GM12875 (cell line): ENCODE data around the gene UBR3.
A peak's percentile ranks its signal among the peaks of the same experiment; 100 is the strongest.

ENCODE experiments used
- H3K4me3 ChIP-seq: one replicate; pipeline ENCODE4 v1.5.1; 2011; ENCODE audit warnings: low read depth, low read length, control low read depth
- CTCF ChIP-seq: IDR thresholded peaks from 2 replicates; pipeline ENCODE4 v1.5.1; 2011; ENCODE audit warnings: low read depth, mild to moderate bottlenecking, control low read depth, inconsistent platforms, low read length, moderate library complexity, borderline replicate concordance; ENCODE audit not compliant: insufficient read depth

The UBR3 gene, protein sequence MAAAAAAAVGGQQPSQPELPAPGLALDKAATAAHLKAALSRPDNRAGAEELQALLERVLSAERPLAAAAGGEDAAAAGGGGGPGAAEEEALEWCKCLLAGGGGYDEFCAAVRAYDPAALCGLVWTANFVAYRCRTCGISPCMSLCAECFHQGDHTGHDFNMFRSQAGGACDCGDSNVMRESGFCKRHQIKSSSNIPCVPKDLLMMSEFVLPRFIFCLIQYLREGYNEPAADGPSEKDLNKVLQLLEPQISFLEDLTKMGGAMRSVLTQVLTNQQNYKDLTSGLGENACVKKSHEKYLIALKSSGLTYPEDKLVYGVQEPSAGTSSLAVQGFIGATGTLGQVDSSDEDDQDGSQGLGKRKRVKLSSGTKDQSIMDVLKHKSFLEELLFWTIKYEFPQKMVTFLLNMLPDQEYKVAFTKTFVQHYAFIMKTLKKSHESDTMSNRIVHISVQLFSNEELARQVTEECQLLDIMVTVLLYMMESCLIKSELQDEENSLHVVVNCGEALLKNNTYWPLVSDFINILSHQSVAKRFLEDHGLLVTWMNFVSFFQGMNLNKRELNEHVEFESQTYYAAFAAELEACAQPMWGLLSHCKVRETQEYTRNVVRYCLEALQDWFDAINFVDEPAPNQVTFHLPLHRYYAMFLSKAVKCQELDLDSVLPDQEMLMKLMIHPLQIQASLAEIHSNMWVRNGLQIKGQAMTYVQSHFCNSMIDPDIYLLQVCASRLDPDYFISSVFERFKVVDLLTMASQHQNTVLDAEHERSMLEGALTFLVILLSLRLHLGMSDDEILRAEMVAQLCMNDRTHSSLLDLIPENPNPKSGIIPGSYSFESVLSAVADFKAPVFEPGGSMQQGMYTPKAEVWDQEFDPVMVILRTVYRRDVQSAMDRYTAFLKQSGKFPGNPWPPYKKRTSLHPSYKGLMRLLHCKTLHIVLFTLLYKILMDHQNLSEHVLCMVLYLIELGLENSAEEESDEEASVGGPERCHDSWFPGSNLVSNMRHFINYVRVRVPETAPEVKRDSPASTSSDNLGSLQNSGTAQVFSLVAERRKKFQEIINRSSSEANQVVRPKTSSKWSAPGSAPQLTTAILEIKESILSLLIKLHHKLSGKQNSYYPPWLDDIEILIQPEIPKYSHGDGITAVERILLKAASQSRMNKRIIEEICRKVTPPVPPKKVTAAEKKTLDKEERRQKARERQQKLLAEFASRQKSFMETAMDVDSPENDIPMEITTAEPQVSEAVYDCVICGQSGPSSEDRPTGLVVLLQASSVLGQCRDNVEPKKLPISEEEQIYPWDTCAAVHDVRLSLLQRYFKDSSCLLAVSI (N-terminal part only)

DNA sequence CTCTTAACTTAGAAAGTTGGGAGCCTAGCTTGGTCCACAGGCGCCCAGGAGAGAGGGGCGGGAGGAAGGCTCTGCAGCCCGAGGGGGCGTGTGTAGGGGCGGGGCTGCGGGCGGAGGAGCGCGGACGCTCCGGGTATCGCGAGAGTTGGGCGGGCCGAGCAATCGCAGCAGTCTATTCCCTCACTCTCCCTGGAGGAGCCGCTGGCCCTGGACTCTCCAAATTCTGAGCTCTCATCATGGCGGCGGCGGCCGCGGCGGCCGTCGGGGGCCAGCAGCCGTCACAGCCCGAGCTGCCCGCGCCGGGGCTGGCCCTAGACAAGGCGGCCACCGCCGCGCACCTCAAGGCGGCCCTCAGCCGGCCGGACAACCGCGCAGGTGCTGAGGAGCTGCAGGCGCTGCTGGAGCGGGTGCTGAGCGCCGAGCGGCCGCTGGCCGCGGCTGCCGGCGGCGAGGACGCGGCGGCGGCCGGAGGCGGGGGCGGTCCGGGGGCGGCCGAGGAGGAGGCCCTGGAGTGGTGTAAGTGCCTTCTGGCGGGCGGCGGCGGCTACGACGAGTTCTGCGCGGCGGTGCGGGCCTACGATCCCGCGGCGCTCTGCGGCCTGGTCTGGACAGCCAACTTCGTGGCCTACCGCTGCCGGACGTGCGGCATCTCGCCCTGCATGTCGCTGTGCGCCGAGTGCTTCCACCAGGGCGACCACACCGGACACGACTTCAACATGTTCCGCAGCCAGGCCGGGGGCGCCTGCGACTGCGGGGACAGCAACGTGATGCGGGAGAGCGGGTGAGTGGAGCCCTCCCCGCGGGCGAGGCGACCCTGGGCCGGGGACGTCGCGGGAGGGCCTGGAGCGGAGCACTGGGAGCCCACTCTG is at the start of gene UBR3:
TSS of gene UBR3 (plus strand) at position 183 of the 869 bp plus-strand sequence. CDS start at position 237, 54 bp downstream.
- no peak for TF ChIP-seq CTCF
- H3K4me3 ChIP-seq, result peak within 1 kb of the TSS; percentile 64

DNA sequence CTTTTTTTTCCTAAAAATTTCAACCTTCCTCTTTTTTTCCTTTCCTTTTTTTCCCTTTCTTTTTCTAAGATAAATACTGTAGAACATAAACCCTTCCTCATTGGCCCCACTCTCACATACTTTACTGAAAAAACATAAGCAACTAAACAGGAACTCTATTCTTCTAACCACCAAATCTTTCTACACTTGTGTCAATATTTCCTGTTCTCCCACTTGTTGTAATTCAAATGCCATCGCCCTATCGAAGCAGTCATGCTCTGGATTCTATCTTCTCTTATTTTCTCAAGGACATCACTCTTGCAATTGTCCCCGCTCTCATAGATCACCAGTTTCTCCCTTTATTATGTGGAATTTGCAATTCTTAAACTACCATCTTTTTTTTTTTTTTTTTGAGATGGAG is 48.8 kb upstream of the UBR3 start:
- H3K4me3 ChIP-seq, result no peak overlapping the region
- TF ChIP-seq CTCF, result no peak

DNA sequence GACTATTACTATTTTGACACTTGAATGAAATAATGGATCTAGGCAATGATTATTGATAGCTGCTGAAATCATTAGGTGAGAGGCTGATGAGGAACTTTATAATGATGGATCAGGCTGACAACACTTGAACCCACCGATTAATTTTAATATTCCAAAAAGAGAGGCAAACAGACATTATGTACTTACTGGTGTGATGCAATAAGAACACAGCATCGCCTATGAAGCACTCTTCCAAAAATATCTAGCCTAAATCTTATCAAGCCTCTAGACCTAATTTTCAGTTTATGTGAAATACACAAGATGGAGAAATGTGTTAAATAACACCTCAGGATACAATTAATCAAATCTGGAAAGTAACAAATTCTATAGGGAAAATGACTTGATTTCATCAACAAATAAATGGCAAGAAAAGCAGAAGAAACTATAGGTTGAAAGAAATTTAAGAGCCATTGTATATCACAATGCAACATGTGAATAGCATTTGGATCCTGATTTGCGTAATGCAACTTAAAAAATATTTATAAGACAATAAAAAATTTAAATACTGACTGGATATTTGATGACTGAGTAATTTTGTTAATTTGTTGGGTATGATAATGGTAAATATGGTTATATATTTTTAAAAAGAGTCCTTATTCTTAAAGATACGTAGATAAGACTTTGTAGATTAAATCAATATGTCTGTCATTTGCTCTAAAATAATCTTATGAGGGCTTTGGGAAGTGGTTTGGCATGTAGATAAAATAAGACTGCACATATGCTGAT is 45.8 kb upstream of the UBR3 start:
- no peak for TF ChIP-seq CTCF
- H3K4me3 ChIP-seq, result no peak overlapping the region

GRCh38 chr2:169782513-169782912 is 44.7 kb upstream of the UBR3 start:
- H3K4me3 ChIP-seq, result no peak overlapping the region
- TF ChIP-seq CTCF, result no peak

GRCh38 chr2:169790581-169790980 is 36.7 kb upstream of the UBR3 start:
- no peak overlapping the region for H3K4me3 ChIP-seq
- TF ChIP-seq CTCF, result no peak

GRCh38 chr2:169795181-169795580 is 32.1 kb upstream of the UBR3 start:
- H3K4me3 ChIP-seq, result no peak overlapping the region
- no peak for TF ChIP-seq CTCF
